Measurements from ENCODE around the gene BACE2. TPM values are rescaled to one million over a fixed set of nuclear protein-coding genes. Genes with fewer than 3 reads are reported as not detected.

Gene BACE2
- total RNA-seq, 2 donors from 2014 or later: 9.1 to 16.7 TPM

DNA sequence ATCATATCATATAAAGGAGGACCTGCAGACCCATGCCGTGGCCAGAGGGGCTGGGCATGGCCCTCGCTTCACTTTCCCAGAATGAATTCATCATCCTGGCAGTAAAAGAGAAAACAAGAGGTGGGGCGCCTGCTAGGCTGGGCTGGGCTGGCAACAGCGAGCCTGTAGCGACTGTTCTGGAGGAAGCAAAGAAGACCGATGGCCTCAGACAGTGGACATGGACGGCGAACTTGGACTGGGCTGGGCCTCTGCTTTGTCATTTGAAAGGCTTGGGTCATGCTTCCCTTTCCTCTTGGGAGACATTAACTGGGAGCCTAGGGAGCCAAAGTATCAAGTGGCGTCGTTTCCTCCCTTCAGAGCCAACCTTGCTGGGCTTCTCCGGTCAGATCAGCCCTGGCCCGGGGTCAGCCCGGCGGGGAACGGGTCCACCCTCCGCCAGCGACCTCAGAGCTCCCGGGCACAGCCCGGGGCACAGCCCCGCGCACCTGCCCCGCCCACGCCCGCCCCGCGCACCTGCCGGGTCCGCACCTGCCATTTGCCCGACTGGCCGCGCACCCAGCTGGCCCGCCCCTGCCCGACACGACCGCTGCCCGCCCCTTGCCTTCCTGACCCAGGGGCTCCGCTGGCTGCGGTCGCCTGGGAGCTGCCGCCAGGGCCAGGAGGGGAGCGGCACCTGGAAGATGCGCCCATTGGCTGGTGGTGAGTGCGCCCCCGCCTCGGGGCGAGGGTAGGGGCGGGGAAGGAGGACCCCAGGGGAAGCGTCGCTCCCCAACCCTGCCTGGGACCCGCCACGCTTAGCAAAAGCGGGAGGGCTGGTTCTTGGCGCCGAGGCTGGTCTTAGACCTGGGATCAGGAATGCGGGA lies 148.5 kb downstream of the BACE2 start, which contains the start of gene FAM3B:
TSS of gene FAM3B (plus strand) at position 602 of the 863 bp plus-strand sequence. CDS start at position 681, 79 bp downstream.
- no peak within 1 kb of the TSS for H3K27ac ChIP-seq (ENCODE audit: low read depth, low read length)
- H3K36me3 Mint-ChIP-seq (ENCODE audit: low read depth): no peaks in the 10 kb centered on the region
- peak; percentile 91 for DNase-seq
- peaks cover 9% of the 10 kb centered on the region for H3K4me1 Mint-ChIP-seq
- no peak within 1 kb of the TSS for H3K9ac ChIP-seq (ENCODE audit: extremely low read depth, low read length, poor library complexity, severe bottlenecking)
- peak within 1 kb of the TSS; percentile 72 for H3K4me3 ChIP-seq (ENCODE audit: low read length)
- H3K27ac Mint-ChIP-seq: no peak within 1 kb of the TSS
- H3K4me1 ChIP-seq (ENCODE audit: control insufficient read depth, insufficient read depth, low read length): no peaks in the 10 kb centered on the region
- no peaks in the 10 kb centered on the region for H3K9me3 ChIP-seq (ENCODE audit: control insufficient read depth, low read length)
- 12 to 29% methylated on average over 11 to 55 of the region's 55 CpGs for WGBS, 2 experiments (ENCODE audit: insufficient coverage in 1 of 2, insufficient read length in 1 of 2)
- H3K36me3 ChIP-seq (ENCODE audit: control insufficient read depth, insufficient read depth, low read length): no peaks in the 10 kb centered on the region
- H3K4me3 Mint-ChIP-seq: peak within 1 kb of the TSS; percentile 58
- H3K9me3 Mint-ChIP-seq: no peaks in the 10 kb centered on the region
- peaks cover 32% of the 10 kb centered on the region for H3K27me3 Mint-ChIP-seq (ENCODE audit: insufficient read depth)
- TF ChIP-seq, protein P1, sequence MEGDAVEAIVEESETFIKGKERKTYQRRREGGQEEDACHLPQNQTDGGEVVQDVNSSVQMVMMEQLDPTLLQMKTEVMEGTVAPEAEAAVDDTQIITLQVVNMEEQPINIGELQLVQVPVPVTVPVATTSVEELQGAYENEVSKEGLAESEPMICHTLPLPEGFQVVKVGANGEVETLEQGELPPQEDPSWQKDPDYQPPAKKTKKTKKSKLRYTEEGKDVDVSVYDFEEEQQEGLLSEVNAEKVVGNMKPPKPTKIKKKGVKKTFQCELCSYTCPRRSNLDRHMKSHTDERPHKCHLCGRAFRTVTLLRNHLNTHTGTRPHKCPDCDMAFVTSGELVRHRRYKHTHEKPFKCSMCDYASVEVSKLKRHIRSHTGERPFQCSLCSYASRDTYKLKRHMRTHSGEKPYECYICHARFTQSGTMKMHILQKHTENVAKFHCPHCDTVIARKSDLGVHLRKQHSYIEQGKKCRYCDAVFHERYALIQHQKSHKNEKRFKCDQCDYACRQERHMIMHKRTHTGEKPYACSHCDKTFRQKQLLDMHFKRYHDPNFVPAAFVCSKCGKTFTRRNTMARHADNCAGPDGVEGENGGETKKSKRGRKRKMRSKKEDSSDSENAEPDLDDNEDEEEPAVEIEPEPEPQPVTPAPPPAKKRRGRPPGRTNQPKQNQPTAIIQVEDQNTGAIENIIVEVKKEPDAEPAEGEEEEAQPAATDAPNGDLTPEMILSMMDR (conservative IDR thresholded peaks at IDR 0.05): no peak
- H3K27me3 ChIP-seq (ENCODE audit: control insufficient read depth, insufficient read depth, low read length, poor library complexity, severe bottlenecking): peaks cover 42% of the 10 kb centered on the region

DNA sequence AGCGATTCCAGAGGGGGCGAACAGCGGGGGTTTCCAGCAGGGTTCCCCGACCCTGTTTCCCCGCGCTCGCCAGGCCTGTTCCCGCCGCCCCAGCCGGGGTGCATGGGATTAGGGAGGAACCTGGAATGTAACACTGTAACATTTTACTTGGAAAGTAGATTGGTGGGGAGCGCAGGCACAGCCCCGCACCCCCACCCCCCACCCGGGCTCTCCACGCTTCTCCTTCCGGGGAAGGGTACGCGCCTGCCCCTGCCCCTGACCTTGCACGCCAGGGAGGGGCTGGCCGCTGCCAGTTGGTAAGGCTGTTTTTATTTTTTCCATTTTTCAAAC lies 149.1 kb downstream of the BACE2 start:
- Histone ChIP-seq H3K9me3 (ENCODE audit: control insufficient read depth, low read length) (no peaks in the 10 kb centered on the region), H3K4me3 (ENCODE audit: low read length) (peak overlapping the region; percentile 72), H3K27me3 (ENCODE audit: control insufficient read depth, insufficient read depth, low read length, poor library complexity, severe bottlenecking) (peaks cover 42% of the 10 kb centered on the region), H3K27ac (ENCODE audit: low read depth, low read length) (no peak overlapping the region), H3K4me1 (ENCODE audit: control insufficient read depth, insufficient read depth, low read length) (peaks cover 1% of the 10 kb centered on the region), H3K9ac (ENCODE audit: extremely low read depth, low read length, poor library complexity, severe bottlenecking) (no peak overlapping the region), H3K36me3 (ENCODE audit: control insufficient read depth, insufficient read depth, low read length) (no peaks in the 10 kb centered on the region)
- TF ChIP-seq, protein P1 (conservative IDR thresholded peaks at IDR 0.05): no peak
- no peak for DNase-seq
- Mint-ChIP-seq H3K4me3 (peak overlapping the region; percentile 58), H3K27ac (no peak overlapping the region), H3K27me3 (ENCODE audit: insufficient read depth) (peaks cover 32% of the 10 kb centered on the region), H3K4me1 (peaks cover 12% of the 10 kb centered on the region), H3K36me3 (ENCODE audit: low read depth) (no peaks in the 10 kb centered on the region), H3K9me3 (no peaks in the 10 kb centered on the region)
- 15 to 38% methylated on average over 5 to 19 of the region's 19 CpGs for WGBS, 2 experiments (ENCODE audit: insufficient coverage in 1 of 2, insufficient read length in 1 of 2)

DNA sequence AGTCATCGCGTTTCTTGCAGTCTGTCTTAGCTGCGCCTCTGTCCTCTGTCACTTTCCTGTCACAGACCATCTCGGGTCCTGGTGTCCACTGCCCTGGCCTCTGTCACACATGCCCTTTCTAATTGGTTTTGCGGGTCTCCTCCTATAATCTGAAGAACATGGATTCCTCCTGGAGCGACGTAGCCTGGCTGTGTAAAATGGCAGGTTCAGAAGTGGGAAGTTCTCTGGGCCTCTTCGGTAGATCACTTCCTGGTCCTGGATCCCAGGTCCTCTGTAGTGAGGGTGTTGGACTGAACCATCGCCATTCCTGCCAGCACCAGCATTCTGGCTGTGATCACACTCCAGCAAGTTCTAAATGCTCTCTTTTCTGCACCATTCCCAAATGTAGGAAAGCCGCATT lies 149.5 kb downstream of the BACE2 start:
- WGBS, 2 experiments (ENCODE audit: insufficient coverage in 1 of 2, insufficient read length in 1 of 2): 81% methylated on average over 6 to 10 of the region's 10 CpGs
- Mint-ChIP-seq H3K36me3 (ENCODE audit: low read depth) (no peaks in the 10 kb centered on the region), H3K4me3 (peak overlapping the region; percentile 58), H3K9me3 (no peaks in the 10 kb centered on the region), H3K27ac (no peak overlapping the region), H3K4me1 (peaks cover 15% of the 10 kb centered on the region), H3K27me3 (ENCODE audit: insufficient read depth) (peaks cover 32% of the 10 kb centered on the region)
- peaks cover 42% of the 10 kb centered on the region for H3K27me3 ChIP-seq (ENCODE audit: control insufficient read depth, insufficient read depth, low read length, poor library complexity, severe bottlenecking)
- no peak overlapping the region for H3K27ac ChIP-seq (ENCODE audit: low read depth, low read length)
- H3K9me3 ChIP-seq (ENCODE audit: control insufficient read depth, low read length): no peaks in the 10 kb centered on the region
- H3K9ac ChIP-seq (ENCODE audit: extremely low read depth, low read length, poor library complexity, severe bottlenecking): no peak overlapping the region
- H3K36me3 ChIP-seq (ENCODE audit: control insufficient read depth, insufficient read depth, low read length): no peaks in the 10 kb centered on the region
- DNase-seq: no peak
- H3K4me1 ChIP-seq (ENCODE audit: control insufficient read depth, insufficient read depth, low read length): peaks cover 5% of the 10 kb centered on the region
- H3K4me3 ChIP-seq (ENCODE audit: low read length): peak overlapping the region; percentile 72
- TF ChIP-seq, protein P1 (conservative IDR thresholded peaks at IDR 0.05): no peak

Measured in endodermal cell (in vitro differentiated cells).